ENCODE data around the gene SRI.

The SRI gene

GRCh38 chr7:88254721-88255424 lies 35.0 kb upstream of the SRI start:
- Histone ChIP-seq H3K4me3 (ENCODE audit: low read length) (no peak overlapping the region), H3K9ac (ENCODE audit: low read depth, low read length) (no peak overlapping the region)
- WGBS: 91% methylated on average over 2 of the region's 2 CpGs

GRCh38 chr7:88253640-88254039 lies 33.8 kb upstream of the SRI start:
- peaks cover 20% of the 10 kb centered on the region for H3K9me3 ChIP-seq (ENCODE audit: insufficient read depth, low read depth, low read length)
- no peak overlapping the region for H3K27ac ChIP-seq (ENCODE audit: low read depth, low read length)
- H3K9ac ChIP-seq (ENCODE audit: low read depth, low read length): no peak overlapping the region
- H3K4me1 ChIP-seq (ENCODE audit: insufficient read depth, low read length): no peaks in the 10 kb centered on the region
- no peak overlapping the region for H3K4me3 ChIP-seq (ENCODE audit: low read length)
- no peaks in the 10 kb centered on the region for H3K36me3 ChIP-seq (ENCODE audit: insufficient read depth, low read length)
- no peaks in the 10 kb centered on the region for H3K27me3 ChIP-seq (ENCODE audit: insufficient read depth, low read length)

More at GRCh38 chr7:88254721-88255424, 35.0 kb upstream of the SRI start:
- Histone ChIP-seq H3K4me1 (ENCODE audit: insufficient read depth, low read length) (no peaks in the 10 kb centered on the region), H3K36me3 (ENCODE audit: insufficient read depth, low read length) (no peaks in the 10 kb centered on the region), H3K27ac (ENCODE audit: low read depth, low read length) (no peak overlapping the region), H3K9me3 (ENCODE audit: insufficient read depth, low read depth, low read length) (peaks cover 20% of the 10 kb centered on the region), H3K27me3 (ENCODE audit: insufficient read depth, low read length) (no peaks in the 10 kb centered on the region)

GRCh38 chr7:88244258-88244657 lies 24.4 kb upstream of the SRI start:
- Histone ChIP-seq H3K27ac (ENCODE audit: low read depth, low read length) (no peak overlapping the region), H3K9ac (ENCODE audit: low read depth, low read length) (no peak overlapping the region), H3K27me3 (ENCODE audit: insufficient read depth, low read length) (no peaks in the 10 kb centered on the region), H3K9me3 (ENCODE audit: insufficient read depth, low read depth, low read length) (no peaks in the 10 kb centered on the region), H3K4me1 (ENCODE audit: insufficient read depth, low read length) (no peaks in the 10 kb centered on the region), H3K36me3 (ENCODE audit: insufficient read depth, low read length) (no peaks in the 10 kb centered on the region), H3K4me3 (ENCODE audit: low read length) (no peak overlapping the region)
- no CpG with 5 or more reads among the region's 1 CpG for WGBS

GRCh38 chr7:88243345-88243909 lies 23.6 kb upstream of the SRI start:
- no peak overlapping the region for H3K27ac ChIP-seq (ENCODE audit: low read depth, low read length)
- WGBS: 25% methylated on average over 2 of the region's 2 CpGs

GRCh38 chr7:88239852-88240251 lies 20.0 kb upstream of the SRI start:
- Histone ChIP-seq H3K9me3 (ENCODE audit: insufficient read depth, low read depth, low read length) (no peaks in the 10 kb centered on the region), H3K27me3 (ENCODE audit: insufficient read depth, low read length) (no peaks in the 10 kb centered on the region), H3K27ac (ENCODE audit: low read depth, low read length) (no peak overlapping the region), H3K36me3 (ENCODE audit: insufficient read depth, low read length) (no peaks in the 10 kb centered on the region), H3K9ac (ENCODE audit: low read depth, low read length) (no peak overlapping the region), H3K4me3 (ENCODE audit: low read length) (no peak overlapping the region), H3K4me1 (ENCODE audit: insufficient read depth, low read length) (peaks cover 7% of the 10 kb centered on the region)
- no CpG with 5 or more reads among the region's 1 CpG for WGBS

More at GRCh38 chr7:88243345-88243909, 23.6 kb upstream of the SRI start:
- no peaks in the 10 kb centered on the region for H3K4me1 ChIP-seq (ENCODE audit: insufficient read depth, low read length)
- H3K9ac ChIP-seq (ENCODE audit: low read depth, low read length): no peak overlapping the region
- no peaks in the 10 kb centered on the region for H3K9me3 ChIP-seq (ENCODE audit: insufficient read depth, low read depth, low read length)
- no peak overlapping the region for H3K4me3 ChIP-seq (ENCODE audit: low read length)
- H3K27me3 ChIP-seq (ENCODE audit: insufficient read depth, low read length): no peaks in the 10 kb centered on the region
- H3K36me3 ChIP-seq (ENCODE audit: insufficient read depth, low read length): no peaks in the 10 kb centered on the region

- H3K9me3 ChIP-seq (ENCODE audit: insufficient read depth, low read depth, low read length): no peaks in the 10 kb centered on the region
- no peak overlapping the region for H3K4me3 ChIP-seq (ENCODE audit: low read length)
- no peak overlapping the region for H3K9ac ChIP-seq (ENCODE audit: low read depth, low read length)
- H3K27ac ChIP-seq (ENCODE audit: low read depth, low read length): no peak overlapping the region
- H3K27me3 ChIP-seq (ENCODE audit: insufficient read depth, low read length): no peaks in the 10 kb centered on the region
- H3K36me3 ChIP-seq (ENCODE audit: insufficient read depth, low read length): no peaks in the 10 kb centered on the region
- H3K4me1 ChIP-seq (ENCODE audit: insufficient read depth, low read length): peaks cover 7% of the 10 kb centered on the region
These were observed 14.0 kb upstream of the SRI start for GRCh38 chr7:88233828-88234227.

- 86% methylated on average over 5 of the region's 5 CpGs for WGBS
- no peaks in the 10 kb centered on the region for H3K9me3 ChIP-seq (ENCODE audit: insufficient read depth, low read depth, low read length)
- H3K9ac ChIP-seq (ENCODE audit: low read depth, low read length): no peak overlapping the region
- no peak overlapping the region for H3K4me3 ChIP-seq (ENCODE audit: low read length)
- H3K36me3 ChIP-seq (ENCODE audit: insufficient read depth, low read length): no peaks in the 10 kb centered on the region
- H3K27ac ChIP-seq (ENCODE audit: low read depth, low read length): no peak overlapping the region
- no peaks in the 10 kb centered on the region for H3K27me3 ChIP-seq (ENCODE audit: insufficient read depth, low read length)
- H3K4me1 ChIP-seq (ENCODE audit: insufficient read depth, low read length): peaks cover 4% of the 10 kb centered on the region
These were observed 10.8 kb upstream of the SRI start for GRCh38 chr7:88230646-88231045.

GRCh38 chr7:88229302-88229995 lies 9.6 kb upstream of the SRI start:
- no peak overlapping the region for H3K4me3 ChIP-seq (ENCODE audit: low read length)
- H3K36me3 ChIP-seq (ENCODE audit: insufficient read depth, low read length): no peaks in the 10 kb centered on the region
- no peaks in the 10 kb centered on the region for H3K9me3 ChIP-seq (ENCODE audit: insufficient read depth, low read depth, low read length)
- no peak overlapping the region for H3K9ac ChIP-seq (ENCODE audit: low read depth, low read length)
- no peaks in the 10 kb centered on the region for H3K27me3 ChIP-seq (ENCODE audit: insufficient read depth, low read length)
- 96% methylated on average over 4 of the region's 4 CpGs for WGBS
- H3K4me1 ChIP-seq (ENCODE audit: insufficient read depth, low read length): no peaks in the 10 kb centered on the region
- no peak overlapping the region for H3K27ac ChIP-seq (ENCODE audit: low read depth, low read length)

GRCh38 chr7:88226886-88227516 lies 7.2 kb upstream of the SRI start:
- Histone ChIP-seq H3K9me3 (ENCODE audit: insufficient read depth, low read depth, low read length) (no peaks in the 10 kb centered on the region), H3K36me3 (ENCODE audit: insufficient read depth, low read length) (no peaks in the 10 kb centered on the region), H3K27ac (ENCODE audit: low read depth, low read length) (no peak overlapping the region), H3K9ac (ENCODE audit: low read depth, low read length) (no peak overlapping the region), H3K4me3 (ENCODE audit: low read length) (no peak overlapping the region), H3K4me1 (ENCODE audit: insufficient read depth, low read length) (no peaks in the 10 kb centered on the region), H3K27me3 (ENCODE audit: insufficient read depth, low read length) (no peaks in the 10 kb centered on the region)
- WGBS: 95% methylated on average over 6 of the region's 6 CpGs

GRCh38 chr7:88226201-88226600 lies 6.4 kb upstream of the SRI start:
- H3K27me3 ChIP-seq (ENCODE audit: insufficient read depth, low read length): no peaks in the 10 kb centered on the region
- WGBS: 97% methylated on average over 4 of the region's 4 CpGs
- H3K9me3 ChIP-seq (ENCODE audit: insufficient read depth, low read depth, low read length): no peaks in the 10 kb centered on the region
- no peak overlapping the region for H3K9ac ChIP-seq (ENCODE audit: low read depth, low read length)
- H3K27ac ChIP-seq (ENCODE audit: low read depth, low read length): no peak overlapping the region
- no peaks in the 10 kb centered on the region for H3K36me3 ChIP-seq (ENCODE audit: insufficient read depth, low read length)
- peaks cover 2% of the 10 kb centered on the region; the same call in 1 of the 2 replicates for H3K4me1 ChIP-seq (ENCODE audit: insufficient read depth, low read length)
- no peak overlapping the region for H3K4me3 ChIP-seq (ENCODE audit: low read length)

GRCh38 chr7:88224601-88225275 lies 4.9 kb upstream of the SRI start:
- Histone ChIP-seq H3K27ac (ENCODE audit: low read depth, low read length) (no peak overlapping the region), H3K4me1 (ENCODE audit: insufficient read depth, low read length) (peaks cover 9% of the 10 kb centered on the region), H3K9me3 (ENCODE audit: insufficient read depth, low read depth, low read length) (no peaks in the 10 kb centered on the region), H3K36me3 (ENCODE audit: insufficient read depth, low read length) (no peaks in the 10 kb centered on the region), H3K4me3 (ENCODE audit: low read length) (no peak overlapping the region), H3K27me3 (ENCODE audit: insufficient read depth, low read length) (no peaks in the 10 kb centered on the region), H3K9ac (ENCODE audit: low read depth, low read length) (no peak overlapping the region)
- 76% methylated on average over 2 of the region's 2 CpGs for WGBS
